Heart left ventricle (tissue), 16 donors: ENCODE data around the gene AGXT2. TPM values are rescaled to one million over a fixed set of nuclear protein-coding genes. Genes with fewer than 3 reads are reported as not detected.

Experiments
- ATAC-seq, 4 donors: fragments of 200-7000 bp; cut with Tn5 transposase; one replicate each; pipeline ENCODE4 v1.9.1; 2020 to 2022; ENCODE audit warnings: moderate library complexity in 4 of 4, mild to moderate bottlenecking in 3 of 4, moderate number of reproducible peaks in 1 of 4
- DNase-seq, 5 donors: peaks; one replicate each; pipeline ENCODE4 v3.0.0-alpha.2; 2020
- H3K27ac ChIP-seq, 12 donors: fragments of 200-600 bp; sonication (generic) in 4 of 12; one replicate each; pipeline versions ENCODE4 v1.5.0 to v1.8.0; 2016 to 2022; ENCODE audit warnings: mild to moderate bottlenecking in 2 of 12
- H3K27me3 ChIP-seq, 9 donors: fragments of 200-600 bp; sonication (generic) in 2 of 9; one replicate each; pipeline versions ENCODE4 v1.5.1 to v1.8.0; 2016 to 2022; ENCODE audit warnings: mild to moderate bottlenecking in 3 of 9
- H3K36me3 ChIP-seq, 9 donors: fragments of 200-600 bp; sonication (generic) in 2 of 9; one replicate each; pipeline versions ENCODE4 v1.5.0 to v1.8.0; 2018 to 2022; ENCODE audit warnings: mild to moderate bottlenecking in 2 of 9
- H3K4me1 ChIP-seq, 12 donors: fragments of 200-600 bp; sonication (generic) in 4 of 12; one replicate each; pipeline versions ENCODE4 v1.5.0 to v1.8.0; 2016 to 2022; ENCODE audit warnings: mild to moderate bottlenecking in 3 of 12
- H3K4me3 ChIP-seq, 12 donors: fragments of 200-600 bp; sonication (generic) in 4 of 12; one replicate each; pipeline versions ENCODE4 v1.5.0 to v1.8.0; 2017 to 2022; ENCODE audit warnings: mild to moderate bottlenecking in 9 of 12, moderate library complexity in 4 of 12
- H3K9me3 ChIP-seq, 12 donors: fragments of 200-600 bp; sonication (generic) in 4 of 12; one replicate each; pipeline versions ENCODE4 v1.5.0 to v1.8.0; 2016 to 2022; ENCODE audit warnings: mild to moderate bottlenecking in 1 of 12
- POLR2A ChIP-seq, 2 donors: fragments of 450-650 bp; IDR thresholded peaks; one replicate each; pipeline ENCODE4 v1.6.1; 2017; ENCODE audit warnings: antibody characterized with exemption in 2 of 2, mild to moderate bottlenecking in 2 of 2, moderate library complexity in 2 of 2
- WGBS, 4 donors: extraction: QIAGEN DNeasy Blood & Tissue Kit in 2 of 4; methylation state at CpG; one replicate each; pipeline versions ENCODE4 v1.1.5 to v1.1.7; 2013 to 2018; 5-methylcytosine and 5-hydroxymethylcytosine counted together
- intact Hi-C, 10 donors: fragments of 100-400 bp; cut with DNase I; formaldehyde crosslinking; loops; one replicate each; pipeline versions ENCODE4 v1.11.1 to v1.14.2; 2022
- polyA plus RNA-seq, 2 donors: library from polyadenylated mRNA; stranded (reverse); fragments of 200-250 nt; gene quantifications; one replicate each; pipeline ENCODE4 v1.2.3, GENCODE V29; 2013
- total RNA-seq, 9 donors: library from RNA; depleted of rRNA in 2 of 9; stranded (reverse); fragments of >200 nt in 2 of 9; fragmentation: NEBNext Ultra II Directional in 3 of 9; extraction: Animal tissue kit (Norgen Biotek cat#: 25700) in 3 of 9; gene quantifications; one replicate each; pipeline versions ENCODE4 v1.1.0 to v1.2.4, GENCODE V29; 2016 to 2023
- TF ChIP-seq, protein P1 (sequence below), 12 donors: fragments of 200-600 bp; sonication (generic) in 4 of 12; IDR thresholded peaks; one replicate each; pipeline versions ENCODE4 v1.5.0 to v1.8.0; 2018 to 2022; ENCODE audit warnings: antibody characterized with exemption in 12 of 12, mild to moderate bottlenecking in 5 of 12
- donor health status: ischemic (EF 13 %, LVEDD 7.1; RV severe dilation, severe dysfunction).
- donor health status: healthy with polysubstance abuse.
- donor health status: DM: no; HTN: yes; CAD: no.
- donor health status: DM: no; HTN: no; CAD: no.
- donor health status: ischemic (EF 25% LVEDD 6.9; RV normal size, moderate dysfunction).
- donor health status: ischemic (EF 25% LVEDD 5.7; RV mildly dilated, moderate dysfunction).
- donor health status: healthy.
- donor health status: DM: yes; HTN: yes; CAD: no.
- donor health status: ischemic (EF 35%, LVEDD 5.7; RV mildly dilated, moderate dysfunction).
- donor health status: nonischemic (EF 11% LVEDD 7.7; RV severe dilation, severe dysfunction).
- donor health status: DM: yes; HTN: yes; CAD: no.
- donor health status: PGD.
- donor health status: ischemic (EF 29% LVEDD 5.4; RV normal size, mild dysfunction).
- donor health status: nonischemic (EF 23%, LVEDD 6.1; RV moderate dilation, normal function).

The AGXT2 gene
- total and polyA plus RNA-seq, 11 donors, result not detected

- Histone ChIP-seq H3K36me3 (no peaks in the 10 kb centered on the region), H3K9me3 (no peaks in the 10 kb centered on the region), H3K4me3 (no peak overlapping the region), H3K27ac (no peak overlapping the region), H3K4me1 (no peaks in the 10 kb centered on the region), H3K27me3 (no peaks in the 10 kb centered on the region)
- intact Hi-C loops, result loop anchor here in 3 of 10 donors (5.0 to 10.0 kb wide), 2 partner anchors 90 to 832 kb away; no protein-coding TSS in a partner anchor
- WGBS, 4 donors, result 69 to 82% (median 79%) methylated on average over 3 of the region's 3 CpGs
- DNase-seq (no peak), ATAC-seq (no peak)
- no peak for TF ChIP-seq POLR2A (IDR thresholded peaks at IDR 0.05)
- TF ChIP-seq, protein P1, sequence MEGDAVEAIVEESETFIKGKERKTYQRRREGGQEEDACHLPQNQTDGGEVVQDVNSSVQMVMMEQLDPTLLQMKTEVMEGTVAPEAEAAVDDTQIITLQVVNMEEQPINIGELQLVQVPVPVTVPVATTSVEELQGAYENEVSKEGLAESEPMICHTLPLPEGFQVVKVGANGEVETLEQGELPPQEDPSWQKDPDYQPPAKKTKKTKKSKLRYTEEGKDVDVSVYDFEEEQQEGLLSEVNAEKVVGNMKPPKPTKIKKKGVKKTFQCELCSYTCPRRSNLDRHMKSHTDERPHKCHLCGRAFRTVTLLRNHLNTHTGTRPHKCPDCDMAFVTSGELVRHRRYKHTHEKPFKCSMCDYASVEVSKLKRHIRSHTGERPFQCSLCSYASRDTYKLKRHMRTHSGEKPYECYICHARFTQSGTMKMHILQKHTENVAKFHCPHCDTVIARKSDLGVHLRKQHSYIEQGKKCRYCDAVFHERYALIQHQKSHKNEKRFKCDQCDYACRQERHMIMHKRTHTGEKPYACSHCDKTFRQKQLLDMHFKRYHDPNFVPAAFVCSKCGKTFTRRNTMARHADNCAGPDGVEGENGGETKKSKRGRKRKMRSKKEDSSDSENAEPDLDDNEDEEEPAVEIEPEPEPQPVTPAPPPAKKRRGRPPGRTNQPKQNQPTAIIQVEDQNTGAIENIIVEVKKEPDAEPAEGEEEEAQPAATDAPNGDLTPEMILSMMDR (IDR thresholded peaks at IDR 0.05), result no peak
Observed at GRCh38 chr5:35094948-35095347, 47.2 kb upstream of the AGXT2 start.

GRCh38 chr5:35092703-35093102, 45.0 kb upstream of the AGXT2 start:
- DNase-seq, result no peak
- 83 to 93% (median 90%) methylated on average over 2 of the region's 2 CpGs for WGBS, 4 donors
- H3K27ac ChIP-seq, result no peak overlapping the region
- intact Hi-C loops, result loop anchor here in 3 of 10 donors (2.0 to 10.0 kb wide), 3 partner anchors 64 to 835 kb away; no protein-coding TSS in a partner anchor
- no peak for ATAC-seq
- no peaks in the 10 kb centered on the region for H3K9me3 ChIP-seq
- H3K4me1 ChIP-seq, result no peaks in the 10 kb centered on the region
- no peak for TF ChIP-seq POLR2A (IDR thresholded peaks at IDR 0.05)
- TF ChIP-seq, protein P1 (IDR thresholded peaks at IDR 0.05), result no peak
- no peaks in the 10 kb centered on the region for H3K36me3 ChIP-seq
- no peaks in the 10 kb centered on the region for H3K27me3 ChIP-seq
- H3K4me3 ChIP-seq, result no peak overlapping the region

DNA sequence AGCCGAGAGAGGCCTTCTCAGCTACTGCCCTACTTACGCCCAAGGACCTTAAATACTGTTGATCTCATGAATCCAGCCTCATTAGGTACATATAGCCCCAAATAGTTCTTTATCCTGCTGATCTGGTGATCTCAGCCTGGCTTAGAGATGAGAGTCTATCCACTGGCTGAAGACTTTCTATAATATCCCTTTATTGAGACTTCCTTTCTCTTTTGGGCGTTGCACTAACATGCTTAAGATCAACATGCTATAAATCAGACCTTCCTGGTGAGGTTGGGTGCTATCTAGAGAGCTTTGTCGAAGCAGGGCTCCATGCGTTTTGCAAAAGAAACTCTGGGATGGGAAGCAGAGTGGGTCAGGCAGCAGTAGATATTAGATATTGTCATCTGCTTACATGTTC, 44.0 kb upstream of the AGXT2 start:
- no peaks in the 10 kb centered on the region for H3K27me3 ChIP-seq
- no peak for DNase-seq
- no peaks in the 10 kb centered on the region for H3K9me3 ChIP-seq
- no peak for TF ChIP-seq POLR2A (IDR thresholded peaks at IDR 0.05)
- TF ChIP-seq, protein P1 (IDR thresholded peaks at IDR 0.05), result no peak
- no peak for ATAC-seq
- no peaks in the 10 kb centered on the region for H3K36me3 ChIP-seq
- H3K27ac ChIP-seq, result no peak overlapping the region
- no peaks in the 10 kb centered on the region for H3K4me1 ChIP-seq
- intact Hi-C loops, result loop anchor here in 3 of 10 donors (2.0 to 10.0 kb wide), 3 partner anchors 65 to 836 kb away; no protein-coding TSS in a partner anchor
- WGBS, 4 donors, result 79 to 83% (median 82%) methylated on average over 5 of the region's 5 CpGs
- no peak overlapping the region for H3K4me3 ChIP-seq

DNA sequence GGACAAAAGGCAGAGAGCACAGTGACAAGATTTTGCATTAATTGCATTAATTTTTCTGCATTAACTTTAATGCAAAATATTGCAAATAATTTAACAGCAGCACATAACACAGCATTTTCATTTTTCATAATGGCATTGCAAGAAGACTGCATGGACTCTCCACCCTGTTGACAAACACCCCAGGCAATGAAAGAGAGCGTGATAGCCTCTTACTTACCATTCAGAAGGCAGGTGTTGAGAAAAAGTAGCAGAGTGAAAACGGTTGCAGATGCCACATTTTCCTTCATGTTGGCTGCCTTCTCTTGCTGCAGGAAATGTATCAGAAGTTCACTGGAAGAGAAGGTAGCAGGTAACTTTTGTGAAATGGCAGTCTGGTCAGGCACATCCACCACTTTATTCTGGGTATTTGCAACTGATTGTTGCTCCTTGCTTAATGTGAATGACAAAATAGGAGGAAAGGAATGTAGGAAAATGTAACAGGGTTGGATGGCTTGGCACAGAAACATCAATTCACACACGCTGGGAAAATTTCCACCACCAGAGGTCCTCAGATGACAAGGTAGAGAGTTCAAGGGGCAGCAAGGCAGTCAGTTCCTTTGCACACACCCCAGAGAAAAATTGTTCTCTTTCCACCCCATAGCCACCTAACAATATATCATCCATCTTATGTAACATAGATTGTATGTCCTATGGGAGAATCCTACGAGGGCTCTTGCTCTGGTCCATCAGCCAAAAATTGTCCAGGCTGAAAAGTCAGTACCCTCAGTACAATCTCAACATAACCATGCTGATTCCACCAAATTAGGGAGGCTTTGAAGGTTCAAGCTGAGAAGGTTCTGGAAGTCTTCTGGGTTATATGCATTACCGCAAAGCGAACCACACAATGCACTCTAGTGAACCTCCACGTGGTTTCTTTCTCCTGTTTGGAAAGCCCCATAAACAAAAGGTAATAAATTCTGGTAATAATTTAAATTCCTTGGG, 41.9 kb upstream of the AGXT2 start:
- Histone ChIP-seq H3K4me1 (no peaks in the 10 kb centered on the region), H3K36me3 (no peaks in the 10 kb centered on the region), H3K4me3 (no peak overlapping the region), H3K27ac (no peak overlapping the region), H3K9me3 (no peaks in the 10 kb centered on the region), H3K27me3 (no peaks in the 10 kb centered on the region)
- TF ChIP-seq, protein P1 (IDR thresholded peaks at IDR 0.05), result peak; percentile 42 to 72 (median 58)
- TF ChIP-seq POLR2A (IDR thresholded peaks at IDR 0.05), result no peak
- intact Hi-C loops, result loop anchor here in 9 of 10 donors (2.0 to 10.0 kb wide), 6 partner anchors 93 to 838 kb away; no protein-coding TSS in a partner anchor
- ATAC-seq, result peak in 1 of 4 donors; percentile 7
- peak in 3 of 5 donors; percentile 15 to 29 (median 24) for DNase-seq
- WGBS, 4 donors, result 68 to 78% (median 70%) methylated on average over 7 of the region's 7 CpGs
